Stimulated activated CD4-positive, alpha-beta T cell treated with anti-CD3 and anti-CD28 coated beads, Interleukin-1b, Interleukin-23, amount 100 ng/mL, for 1 hour (primary cell): Measurements from ENCODE around the gene SLC24A4.
"Not testable (repeated sequence)": the region's sequence is repeated elsewhere in the genome, so short reads cannot be mapped to it uniquely, and the experiment has no call there.

ENCODE experiments used
- DNase-seq, 2 donors: peaks; one replicate each; pipeline ENCODE4 v3.0.0-alpha.2; 2020; ENCODE audit warnings: low read depth in 2 of 2

The SLC24A4 gene

GRCh38 chr14:92519246-92520101, 196.5 kb downstream of the SLC24A4 start:
- no peak for DNase-seq

DNA sequence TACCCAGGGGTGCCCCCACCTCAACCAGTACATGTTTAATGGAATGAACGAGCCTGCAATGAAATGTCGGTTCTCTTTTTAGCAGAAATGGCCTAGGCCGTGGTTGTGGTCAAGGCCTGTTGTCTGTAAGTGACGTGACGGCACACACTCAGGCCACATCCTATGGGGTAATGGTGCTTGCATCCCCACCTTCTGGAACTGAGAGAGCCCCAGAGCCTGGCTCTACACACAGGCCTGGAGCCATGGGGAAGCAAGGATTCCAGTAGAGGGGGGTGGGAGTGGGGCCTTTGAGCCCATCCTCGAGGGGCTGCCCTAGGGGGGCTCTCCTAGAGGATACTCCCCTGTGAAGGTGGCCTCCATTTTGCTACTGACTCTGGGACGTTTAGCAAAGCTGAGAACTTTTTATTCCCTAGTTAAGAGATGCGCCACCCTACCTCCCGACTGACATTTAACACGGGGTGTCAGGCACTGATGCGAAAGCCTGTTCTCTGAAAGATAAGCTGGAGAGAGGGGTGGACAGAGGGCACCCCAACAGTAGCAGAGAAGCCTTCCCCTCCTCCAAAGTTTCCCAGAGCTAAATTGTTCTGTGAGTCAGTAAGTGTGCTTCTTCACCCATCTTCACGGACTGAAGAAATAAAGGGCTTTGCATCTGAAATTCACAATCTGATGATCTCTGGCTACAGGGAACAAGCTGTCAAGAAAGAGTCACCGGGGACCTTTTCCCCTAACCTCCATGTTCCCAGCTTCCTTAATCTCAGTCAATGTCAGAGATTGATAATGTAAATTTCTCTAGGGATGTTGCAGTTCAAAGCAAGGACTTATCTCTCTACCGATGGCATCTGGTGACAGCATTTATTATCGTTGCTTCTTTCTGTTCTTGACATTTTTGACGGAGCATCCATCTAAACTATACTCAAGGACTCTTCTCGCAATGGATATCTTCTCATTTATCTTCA, 197.4 kb downstream of the SLC24A4 start:
- DNase-seq = no peak

DNA sequence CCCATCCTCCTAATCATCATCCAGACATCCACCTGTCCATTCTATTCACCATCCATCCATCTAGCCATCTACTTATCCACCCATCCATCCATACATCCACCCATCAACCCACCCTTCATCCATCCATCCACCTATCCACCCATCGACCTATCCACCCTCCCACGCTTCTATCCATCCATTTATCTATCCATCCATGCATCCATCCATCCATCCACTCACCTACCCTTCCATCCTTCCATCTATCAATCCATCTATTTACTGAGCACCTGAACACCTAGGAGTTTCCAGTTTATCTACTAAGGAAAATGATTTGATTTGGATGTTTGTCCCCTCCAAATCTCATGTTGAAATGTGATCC, 198.1 kb downstream of the SLC24A4 start:
- DNase-seq = no peak

- DNase-seq = no peak
Observed at GRCh38 chr14:92523752-92524151, 200.8 kb downstream of the SLC24A4 start.

DNA sequence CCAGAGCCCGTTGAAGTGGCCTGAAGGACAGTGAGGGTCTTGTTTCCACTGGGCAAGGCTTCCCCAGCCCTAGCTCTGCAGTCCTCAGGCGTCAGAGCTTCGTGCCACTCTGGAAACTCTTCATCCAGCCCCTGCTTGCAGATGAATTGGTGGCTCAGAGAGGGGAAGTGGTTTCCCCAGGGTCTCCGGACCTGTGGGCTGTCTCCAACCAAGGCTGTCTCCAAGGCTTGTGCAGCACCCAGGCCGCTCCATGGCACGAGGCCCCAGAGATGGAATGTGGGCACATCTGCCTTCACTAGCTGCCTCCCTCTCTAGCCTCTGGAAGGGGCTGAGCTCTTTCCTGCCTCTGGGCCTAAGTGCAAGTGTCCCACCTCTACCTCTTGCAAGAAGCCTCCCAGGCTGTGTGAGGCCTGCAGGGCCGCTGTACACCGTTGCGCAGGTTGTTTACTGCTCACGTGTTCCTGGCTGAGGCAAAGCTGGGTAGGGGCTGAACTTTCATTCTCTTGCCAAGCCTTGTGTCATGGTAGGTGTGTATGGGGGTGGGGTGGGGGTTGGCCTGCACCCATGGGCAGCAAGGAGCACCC, 201.7 kb downstream of the SLC24A4 start:
- no peak for DNase-seq

DNA sequence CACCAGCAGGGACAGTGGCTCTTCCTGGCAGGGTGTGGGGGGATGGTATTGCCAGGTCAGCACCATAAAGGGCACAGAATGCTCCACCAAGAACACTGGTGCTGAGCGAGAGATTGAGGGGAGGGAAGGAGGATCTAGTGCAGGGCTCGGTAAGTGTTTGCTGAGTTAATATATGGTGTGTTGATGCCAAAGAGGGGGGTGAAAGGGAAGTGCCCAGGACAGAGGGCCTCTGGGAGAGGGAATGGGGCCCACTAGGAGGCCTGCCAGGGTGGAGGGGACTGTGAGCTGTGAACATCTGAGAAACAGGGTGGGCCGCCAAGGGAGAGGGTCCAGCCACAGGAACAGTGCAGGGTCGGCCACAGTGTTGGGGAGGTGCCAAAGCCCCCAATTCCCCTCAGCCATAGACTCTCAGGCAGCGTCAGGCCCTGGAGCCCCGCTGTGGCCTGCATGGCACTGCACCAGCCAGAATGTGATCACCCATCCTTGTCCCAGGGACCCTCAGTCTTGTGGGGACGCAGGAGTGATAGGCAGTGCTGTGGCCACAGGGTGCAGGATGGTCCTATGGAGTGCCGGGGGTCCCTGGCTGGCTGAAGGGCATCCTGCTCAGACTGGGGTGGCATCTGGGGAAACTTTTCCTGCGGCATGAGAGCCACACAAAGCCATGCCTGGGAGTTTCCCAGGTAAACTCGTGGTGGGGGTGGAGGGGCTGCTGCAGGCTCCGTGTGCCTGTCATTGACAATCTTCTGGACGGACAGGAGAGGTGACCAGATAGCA, 202.5 kb downstream of the SLC24A4 start:
- no peak for DNase-seq

GRCh38 chr14:92527721-92528120, 204.8 kb downstream of the SLC24A4 start:
- DNase-seq = no peak

DNA sequence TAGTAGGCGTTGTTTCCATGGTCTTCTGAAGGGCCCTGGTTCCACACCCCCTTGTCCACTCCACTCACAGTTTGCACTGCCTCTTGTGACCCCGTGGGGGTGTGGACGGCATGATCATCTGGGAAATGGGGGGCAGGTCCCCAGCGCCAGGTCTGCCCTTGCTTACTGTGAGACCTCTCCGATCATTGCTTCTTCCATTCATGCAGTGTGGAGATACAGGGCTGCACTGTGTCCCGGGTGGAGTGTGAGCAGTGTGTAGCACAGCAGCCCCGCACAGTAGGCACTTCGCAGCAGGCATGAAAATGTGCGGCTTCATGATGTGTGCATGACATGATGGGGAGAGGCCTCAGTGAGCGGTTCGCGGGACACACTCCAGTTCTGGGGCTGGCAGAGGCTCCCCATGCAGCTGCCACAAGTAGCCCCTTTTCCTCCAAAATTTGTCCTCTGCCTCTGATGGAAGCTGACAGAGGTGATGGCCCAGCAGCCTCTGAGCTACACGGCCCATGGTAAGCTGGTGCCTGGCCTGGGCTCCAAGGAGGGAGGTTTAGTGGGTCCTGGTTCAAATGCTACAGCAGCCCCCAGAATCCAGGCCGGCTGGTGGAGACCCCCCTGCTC, 205.6 kb downstream of the SLC24A4 start:
- no peak for DNase-seq

DNA sequence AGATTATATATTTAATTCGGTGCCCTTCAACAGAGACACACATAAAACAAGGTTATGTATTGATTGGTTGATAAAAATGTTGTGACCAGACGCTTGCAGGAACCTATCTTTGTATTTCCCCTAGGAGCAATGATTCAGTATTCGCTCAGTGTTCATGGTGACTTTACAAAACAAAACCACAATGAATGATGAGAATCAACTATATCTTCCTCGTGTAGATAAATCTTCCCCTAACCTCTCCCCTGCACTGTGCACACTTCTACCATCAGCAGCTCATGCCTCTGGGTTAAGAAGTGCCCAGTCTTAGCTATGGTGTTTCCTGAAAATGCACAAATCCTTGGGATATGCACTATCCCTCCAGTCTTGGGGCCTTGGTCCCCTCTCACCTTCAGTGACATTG, 206.9 kb downstream of the SLC24A4 start:
- no peak for DNase-seq

GRCh38 chr14:92531106-92531873, 208.3 kb downstream of the SLC24A4 start:
- DNase-seq = no peak

- no peak for DNase-seq
Observed at GRCh38 chr14:92532490-92533163, 209.7 kb downstream of the SLC24A4 start.

DNA sequence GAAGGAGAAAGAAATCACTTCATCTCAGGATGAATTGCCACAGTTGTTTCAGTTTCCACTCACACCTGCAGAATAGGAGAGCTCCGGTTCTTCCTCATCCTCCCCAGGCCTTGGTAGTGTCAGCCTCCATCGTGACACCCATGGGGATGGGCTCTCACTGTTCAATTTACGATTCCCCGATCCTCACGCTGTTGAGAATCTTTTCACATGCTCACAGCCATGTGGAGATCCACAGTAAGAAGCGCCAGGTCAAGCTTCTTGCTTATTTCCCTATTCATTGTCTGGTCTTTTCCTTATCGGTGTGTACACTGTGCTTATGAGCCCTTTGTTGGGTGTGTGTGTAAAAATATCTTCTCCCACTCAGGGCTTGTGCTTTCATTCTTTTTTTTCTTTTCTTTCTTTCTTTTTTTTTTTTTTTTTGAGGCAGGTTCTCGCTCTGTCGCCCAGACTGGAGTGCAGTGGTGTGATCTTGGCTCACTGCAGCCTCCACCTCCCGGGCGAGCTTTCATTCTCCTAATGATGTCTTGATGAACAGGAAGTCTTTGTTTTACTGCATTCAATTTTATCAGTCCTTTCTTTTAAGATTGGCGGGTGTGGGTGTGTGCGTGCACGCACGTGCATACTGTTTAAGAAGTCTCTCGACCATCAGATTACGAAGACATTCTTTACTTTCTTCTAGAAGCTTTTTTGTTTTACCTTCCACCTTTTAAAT, 212.1 kb downstream of the SLC24A4 start:
- DNase-seq = no peak

GRCh38 chr14:92536231-92536630, 213.3 kb downstream of the SLC24A4 start:
- DNase-seq = not testable (repeated sequence)

GRCh38 chr14:92538412-92538985, 215.5 kb downstream of the SLC24A4 start:
- no peak for DNase-seq

GRCh38 chr14:92539419-92539818, 216.5 kb downstream of the SLC24A4 start:
- no peak for DNase-seq

GRCh38 chr14:92539875-92540274, 216.9 kb downstream of the SLC24A4 start:
- DNase-seq = no peak

DNA sequence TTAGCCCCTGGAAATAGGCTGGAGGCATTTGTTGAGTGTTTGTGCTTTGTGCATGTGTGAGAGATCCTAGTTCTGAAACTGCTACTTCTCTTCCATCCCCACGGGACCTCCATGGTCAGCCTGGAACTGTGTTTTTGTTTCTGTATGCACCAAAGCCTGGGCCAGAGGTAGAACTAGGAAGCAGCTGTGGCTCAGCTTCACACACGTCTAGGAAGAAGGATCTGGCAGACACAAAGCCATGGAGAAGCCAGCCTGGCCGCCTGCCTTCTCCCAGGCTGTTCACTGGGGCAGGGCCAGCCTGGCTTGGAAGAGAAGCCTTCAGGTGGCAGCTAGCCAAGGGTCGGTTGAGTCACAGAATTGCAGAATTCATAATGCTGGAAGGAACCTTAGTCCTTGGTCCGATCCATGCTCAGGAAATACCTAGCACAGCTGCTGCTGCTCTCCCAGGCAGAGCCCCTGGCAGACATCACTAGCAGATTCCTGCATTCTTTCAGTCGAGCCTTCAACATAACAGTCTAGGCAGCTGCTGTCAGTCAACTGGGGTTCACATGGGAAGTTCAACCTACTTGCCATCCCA, 217.6 kb downstream of the SLC24A4 start:
- DNase-seq = no peak

DNA sequence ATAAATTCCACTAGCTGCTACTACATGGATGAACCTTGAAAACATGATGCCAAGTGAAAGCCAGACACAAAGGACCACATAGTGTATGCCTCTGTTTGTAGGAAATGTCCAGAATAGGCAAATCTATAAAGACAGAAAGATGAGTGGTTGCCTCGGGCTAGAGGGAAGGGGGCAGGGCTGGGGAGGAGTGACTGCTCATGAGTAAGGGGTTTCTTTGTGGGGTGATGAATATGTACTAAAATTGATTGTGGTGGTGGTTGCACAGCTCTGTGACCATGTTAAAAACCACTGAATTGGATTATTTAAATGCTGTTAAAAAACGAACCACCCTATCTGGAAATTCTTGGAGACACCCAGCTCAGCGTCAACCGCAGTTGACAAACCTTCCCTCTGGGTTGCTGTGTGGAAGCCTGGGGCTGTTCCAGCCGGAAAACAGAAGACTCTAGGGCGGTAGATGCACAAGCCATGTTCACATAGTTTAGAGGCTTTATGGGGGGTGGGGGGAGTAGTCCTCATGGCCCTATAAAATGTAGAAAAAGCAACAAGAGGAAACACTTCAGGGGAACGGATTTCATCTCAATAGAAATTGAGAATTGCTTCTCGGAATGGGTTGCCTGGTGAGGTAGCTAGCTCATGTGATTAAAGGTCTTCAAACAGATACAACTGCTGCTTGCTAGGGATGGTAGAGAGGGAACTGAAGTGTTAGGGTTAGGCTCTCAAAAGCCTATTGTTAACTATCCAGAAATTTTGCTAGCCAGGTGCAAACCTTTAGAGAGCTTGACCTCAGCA, 220.0 kb downstream of the SLC24A4 start:
- no peak for DNase-seq
